Measurements from ENCODE around the gene CAPN14.

Gene CAPN14

GRCh38 chr2:31193806-31194205, 23.5 kb downstream of the CAPN14 start:
- ChIA-PET POLR2A (no interaction called here), CTCF (interaction anchor here (0.6 to 1.2 kb wide), 2 partner anchors 24 to 1469 kb away, joined by 3 to 5 read pairs; no protein-coding TSS in a partner anchor)
- TF ChIP-seq ZNF837 (tag by site-specific recombination; IDR thresholded peaks at IDR 0.05) (no peak), SCRT1 (tag by site-specific recombination; IDR thresholded peaks at IDR 0.05; ENCODE audit: borderline replicate concordance) (no peak), ZNF521 (tag by site-specific recombination; IDR thresholded peaks at IDR 0.05) (no peak), ZFP41 (tag by site-specific recombination; IDR thresholded peaks at IDR 0.05; ENCODE audit: borderline replicate concordance) (no peak), ZNF311 (tag by site-specific recombination; IDR thresholded peaks at IDR 0.05; ENCODE audit: borderline replicate concordance) (no peak), ZNF146 (tag by site-specific recombination; IDR thresholded peaks at IDR 0.05) (no peak), CTCF (tag by site-specific recombination; IDR thresholded peaks at IDR 0.05) (no peak), ZNF596 (tag by site-specific recombination; IDR thresholded peaks at IDR 0.05) (no peak), REST (tag by site-specific recombination; IDR thresholded peaks at IDR 0.05) (no peak), ZSCAN30 (tag by site-specific recombination; IDR thresholded peaks at IDR 0.05) (no peak), ZNF335 (tag by site-specific recombination; conservative IDR thresholded peaks at IDR 0.05) (no peak), SETDB1 (IDR thresholded peaks at IDR 0.05; ENCODE audit: insufficient read length, low read length) (no peak), KLF16 (tag by site-specific recombination; IDR thresholded peaks at IDR 0.05) (no peak), IKZF3 (tag by site-specific recombination; IDR thresholded peaks at IDR 0.05) (no peak)
- Histone ChIP-seq H3K27ac (ENCODE audit: extremely low read depth, low read depth, low read length) (no peak overlapping the region), H3K4me1 (ENCODE audit: control insufficient read depth, insufficient read depth, low read length) (no peaks in the 10 kb centered on the region), H3K9me3 (ENCODE audit: control insufficient read depth, insufficient read depth, low read depth, low read length) (no peaks in the 10 kb centered on the region), H3K4me3 (ENCODE audit: low read depth, low read length) (no peak overlapping the region), H3K36me3 (ENCODE audit: control insufficient read depth in 2 of 2, insufficient read depth in 1 of 2, low read length in 2 of 2) (no peaks in the 10 kb centered on the region)

GRCh38 chr2:31192851-31193392, 24.4 kb downstream of the CAPN14 start:
- H3K4me1 ChIP-seq (ENCODE audit: control insufficient read depth, insufficient read depth, low read length): no peaks in the 10 kb centered on the region
- no peaks in the 10 kb centered on the region for H3K36me3 ChIP-seq (ENCODE audit: control insufficient read depth in 2 of 2, insufficient read depth in 1 of 2, low read length in 2 of 2)
- ChIA-PET POLR2A (no interaction called here), CTCF (interaction anchor here (0.5 kb wide), 1 partner anchor 107 kb away, joined by 3 read pairs; no protein-coding TSS in a partner anchor)
- no peaks in the 10 kb centered on the region for H3K9me3 ChIP-seq (ENCODE audit: control insufficient read depth, insufficient read depth, low read depth, low read length)
- H3K27ac ChIP-seq (ENCODE audit: extremely low read depth, low read depth, low read length): no peak overlapping the region
- no peak overlapping the region for H3K4me3 ChIP-seq (ENCODE audit: low read depth, low read length)
- no peak for TF ChIP-seq EGR2 (tag by site-specific recombination; IDR thresholded peaks at IDR 0.05; ENCODE audit: low read depth)
- no peak for TF ChIP-seq SP7 (tag by site-specific recombination; IDR thresholded peaks at IDR 0.05)
- TF ChIP-seq ZNF654 (tag by site-specific recombination; IDR thresholded peaks at IDR 0.05; ENCODE audit: low read depth): no peak
- TF ChIP-seq ZNF202 (tag by site-specific recombination; IDR thresholded peaks at IDR 0.05; ENCODE audit: borderline replicate concordance): no peak
- TF ChIP-seq ZBTB1 (tag by site-specific recombination; IDR thresholded peaks at IDR 0.05): no peak
- no peak for TF ChIP-seq ZNF146 (tag by site-specific recombination; IDR thresholded peaks at IDR 0.05)
- TF ChIP-seq ZSCAN18 (tag by site-specific recombination; IDR thresholded peaks at IDR 0.05): no peak
- TF ChIP-seq ZNF24 (tag by site-specific recombination; IDR thresholded peaks at IDR 0.05): no peak
- no peak for TF ChIP-seq ZBTB20 (tag by site-specific recombination; IDR thresholded peaks at IDR 0.05)
- TF ChIP-seq ZNF707 (tag by site-specific recombination; IDR thresholded peaks at IDR 0.05): no peak
- no peak for TF ChIP-seq ZFP41 (tag by site-specific recombination; IDR thresholded peaks at IDR 0.05; ENCODE audit: borderline replicate concordance)
- no peak for TF ChIP-seq ZBTB11 (tag by site-specific recombination; conservative IDR thresholded peaks at IDR 0.05; ENCODE audit: low read depth)
